Raji (cell line): ENCODE measurements around the gene ATP10A.

Source experiments
- POLR2A ChIP-seq: IDR thresholded peaks from 2 replicates; pipeline ENCODE4 v1.6.1; 2011; ENCODE audit warnings: low read depth, low read length, control low read depth; ENCODE audit not compliant: insufficient read depth

ATP10A gene

GRCh38 chr15:25709437-25710159, 153.5 kb downstream of the ATP10A start:
- no peak for TF ChIP-seq POLR2A

DNA sequence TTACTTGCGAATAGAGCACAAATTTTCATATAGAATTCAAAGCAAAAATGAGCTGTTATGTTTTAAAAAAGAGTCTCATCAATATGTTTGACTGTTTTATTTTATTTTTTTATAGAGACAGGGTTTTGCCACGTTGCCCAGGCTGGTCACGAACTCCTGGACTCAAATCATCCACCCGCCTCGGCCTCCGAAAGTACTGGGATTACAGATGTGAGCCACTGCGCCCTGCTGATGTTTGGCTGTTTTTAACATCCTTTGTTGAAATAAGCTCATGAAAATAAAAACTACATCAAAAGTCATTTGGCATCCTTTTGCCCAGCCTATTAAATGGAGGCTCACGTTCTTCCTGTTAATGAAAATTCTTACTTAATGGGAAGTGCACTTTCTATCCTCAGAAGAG, 154.7 kb downstream of the ATP10A start:
- no peak for TF ChIP-seq POLR2A

GRCh38 chr15:25707656-25708365, 155.3 kb downstream of the ATP10A start:
- no peak for TF ChIP-seq POLR2A

GRCh38 chr15:25706176-25706955, 156.8 kb downstream of the ATP10A start:
- TF ChIP-seq POLR2A = no peak

DNA sequence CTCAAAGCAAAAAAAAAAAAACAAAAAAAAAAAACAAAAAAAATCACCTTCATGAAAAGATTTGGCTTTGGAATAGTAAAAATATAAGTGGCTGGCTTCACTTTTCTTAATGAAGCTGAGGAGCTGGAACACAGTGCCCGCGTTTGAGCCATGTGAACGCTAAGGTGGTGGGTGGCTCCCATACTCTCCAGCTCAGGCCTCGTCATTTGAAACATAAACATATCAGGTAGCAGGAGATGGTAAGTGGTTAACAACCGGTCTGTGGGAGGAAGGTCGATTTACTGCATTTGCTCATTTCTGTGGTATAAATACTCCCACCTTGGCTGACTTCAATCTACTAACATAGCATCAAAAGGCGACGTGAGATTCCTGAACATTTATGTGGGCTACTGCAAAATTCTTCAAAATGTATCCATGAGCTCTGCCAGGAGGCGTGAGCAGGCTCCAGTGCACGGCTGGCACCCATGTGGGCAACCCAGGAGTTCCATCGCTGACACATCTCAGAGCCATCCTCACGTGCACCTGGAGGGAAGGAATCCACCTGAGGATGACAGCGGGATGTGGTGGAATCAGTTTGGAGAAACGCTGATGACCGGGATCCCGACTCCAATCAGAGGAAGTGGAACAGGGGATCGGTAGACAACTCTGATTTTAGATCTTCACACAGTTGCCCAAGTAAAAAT, 157.6 kb downstream of the ATP10A start:
- no peak for TF ChIP-seq POLR2A

- no peak for TF ChIP-seq POLR2A
Observed at GRCh38 chr15:25703726-25704125, 159.4 kb downstream of the ATP10A start.

DNA sequence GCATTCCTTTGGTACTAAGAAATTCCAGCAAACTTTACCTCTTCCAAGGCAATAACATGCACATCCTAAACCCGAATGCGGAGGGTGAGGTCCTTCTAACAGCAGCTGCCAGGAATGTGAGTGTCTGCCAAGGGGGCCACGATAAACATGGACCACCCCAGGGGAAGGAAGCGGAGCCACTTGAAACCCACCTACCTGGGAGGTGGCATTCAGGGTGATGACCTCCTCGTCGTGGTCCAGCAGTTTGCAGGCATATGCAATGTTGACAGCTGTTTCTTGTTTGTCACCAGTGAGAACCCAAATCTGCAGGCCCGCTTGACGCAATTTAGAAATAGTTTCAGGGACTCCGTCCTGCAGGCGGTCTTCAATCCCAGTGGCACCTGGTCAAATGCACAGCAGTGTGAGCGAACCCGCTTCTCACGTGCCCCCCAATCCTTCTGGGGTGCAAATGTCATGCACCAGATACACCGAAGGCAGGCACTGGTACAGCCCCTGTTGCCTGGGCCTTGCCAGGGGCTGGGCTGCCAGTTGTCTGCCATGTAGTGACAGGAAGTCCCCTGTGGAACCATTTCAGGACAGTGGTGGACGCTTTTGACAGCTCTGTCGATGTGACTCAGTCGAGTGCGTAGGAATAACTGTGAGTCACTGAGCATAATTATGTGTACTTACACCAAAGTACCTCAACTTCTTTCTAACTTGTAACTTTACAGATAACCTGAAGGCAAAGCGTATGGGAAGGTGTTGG, 161.2 kb downstream of the ATP10A start:
- no peak for TF ChIP-seq POLR2A

DNA sequence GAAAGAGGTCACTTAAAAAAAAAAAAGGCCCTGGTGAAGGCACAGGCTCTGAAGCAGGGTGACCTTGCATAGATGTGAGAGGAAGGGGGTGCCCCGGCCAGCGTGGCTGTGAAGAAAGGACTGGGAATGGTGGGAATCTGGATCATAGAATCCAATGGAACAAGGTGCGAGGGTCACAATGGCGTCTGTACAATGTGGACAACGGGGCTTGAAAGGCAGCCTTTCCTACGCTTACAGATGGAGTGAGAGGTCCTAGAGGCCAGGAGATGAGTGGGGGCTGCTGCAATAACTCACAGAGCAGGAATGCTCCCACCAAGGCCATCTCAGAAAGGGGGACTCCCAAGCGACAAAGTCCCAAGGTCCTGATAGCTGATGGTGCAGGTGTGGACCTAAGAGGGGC, 162.2 kb downstream of the ATP10A start:
- TF ChIP-seq POLR2A = no peak

DNA sequence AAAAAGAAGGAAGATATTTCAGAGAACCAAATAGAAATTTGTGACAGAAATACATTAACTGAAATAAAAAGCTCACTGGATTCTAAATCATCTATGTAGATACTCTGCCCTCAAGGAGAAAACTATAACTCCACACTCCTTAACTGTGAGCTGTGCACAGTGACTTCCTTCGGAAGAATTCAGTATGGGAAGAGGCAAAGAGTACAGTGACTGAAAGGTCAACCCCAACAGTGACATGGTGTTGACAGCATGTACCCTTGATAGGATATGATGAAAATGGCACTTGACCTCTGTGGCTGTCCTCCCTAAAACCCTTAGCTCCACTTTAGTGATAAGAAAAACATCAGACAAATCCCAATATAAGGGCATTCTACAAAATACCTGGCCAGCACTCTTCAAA, 165.5 kb downstream of the ATP10A start:
- no peak for TF ChIP-seq POLR2A

DNA sequence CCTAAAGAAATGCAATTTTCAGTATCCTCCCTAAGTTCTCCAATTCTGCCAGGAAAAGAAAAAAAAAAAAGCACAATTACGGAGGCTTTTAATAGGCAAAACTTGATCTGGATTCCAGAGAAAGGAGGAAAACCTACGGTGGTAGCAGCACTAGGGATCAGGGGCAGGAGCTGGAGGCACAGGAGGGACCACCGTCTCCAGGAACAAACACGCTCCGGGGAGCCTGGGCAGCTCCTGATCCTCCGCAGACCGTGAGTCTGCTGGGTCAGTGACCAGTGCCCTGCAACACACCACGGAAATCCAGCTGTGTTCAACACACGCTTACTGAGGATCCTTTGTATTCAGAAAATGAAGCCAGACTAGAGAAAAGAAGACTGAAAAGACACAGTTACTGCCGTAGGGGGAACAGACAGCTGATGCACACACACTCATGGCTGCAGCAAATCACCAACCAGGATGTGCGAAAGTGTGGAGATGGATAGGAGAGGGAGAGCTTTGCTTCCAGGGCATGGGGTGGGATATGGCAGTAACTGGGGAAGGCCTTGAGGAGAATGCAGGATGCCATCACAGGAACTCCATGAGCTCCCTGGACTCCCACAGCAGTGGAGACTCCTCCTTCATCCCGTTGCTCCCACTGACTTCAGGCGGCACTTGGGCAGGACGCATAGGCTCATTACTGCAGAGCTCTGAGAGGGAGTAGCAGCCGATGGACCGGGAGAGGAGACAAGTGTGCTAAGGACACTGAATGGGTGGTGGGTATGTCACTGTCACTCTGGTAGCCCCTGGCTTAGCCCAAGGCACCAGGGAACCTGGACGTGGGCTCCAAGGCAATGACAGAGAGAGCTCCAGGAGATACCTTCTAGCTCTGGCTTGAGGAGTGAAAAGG, 167.0 kb downstream of the ATP10A start:
- TF ChIP-seq POLR2A = no peak

DNA sequence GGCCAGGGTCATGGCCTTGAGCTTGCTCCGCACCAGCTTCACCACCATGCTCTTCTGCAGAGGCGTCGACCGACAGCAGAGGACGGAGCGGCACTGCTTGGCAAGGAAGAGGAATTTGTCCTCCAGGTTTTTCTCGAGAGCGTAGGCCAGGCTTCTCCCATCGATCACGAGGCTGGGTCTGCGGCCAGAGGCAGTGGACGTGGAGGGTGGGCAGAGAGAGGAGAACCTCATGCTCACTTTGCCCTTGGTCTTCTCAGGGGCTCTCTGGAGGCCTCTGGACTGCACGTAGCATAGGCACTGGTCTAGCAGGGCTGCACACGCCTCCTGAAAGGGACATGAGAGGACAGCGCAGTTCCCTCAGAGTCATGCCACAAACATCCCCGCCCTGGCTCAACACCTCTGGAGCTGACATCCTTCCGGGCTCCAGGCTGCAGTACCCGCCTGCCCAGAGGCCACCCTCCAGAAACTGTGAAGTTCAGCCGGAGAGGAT, 168.3 kb downstream of the ATP10A start:
- TF ChIP-seq POLR2A = no peak

DNA sequence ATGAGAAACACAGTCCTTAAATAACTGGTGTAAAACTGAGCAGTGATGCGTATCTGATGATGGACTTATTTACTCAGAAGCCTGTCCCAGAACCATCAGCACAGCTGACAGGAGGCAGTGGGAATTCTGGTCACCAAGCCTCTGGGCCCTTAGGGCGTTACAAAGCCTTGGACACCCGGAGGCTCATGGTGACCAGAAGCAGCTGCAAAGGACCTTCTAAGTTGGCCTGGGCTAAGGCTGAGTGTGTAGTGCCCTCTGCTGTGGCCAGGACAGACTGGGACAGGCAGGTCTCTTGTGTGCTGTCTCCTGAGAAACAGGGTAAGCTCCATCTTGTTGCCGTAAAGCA, 168.9 kb downstream of the ATP10A start:
- TF ChIP-seq POLR2A = no peak
